AG04449 (cell line): ENCODE results near the gene DMBX1.
A peak's percentile ranks its signal among the peaks of the same experiment; 100 is the strongest.

Experiments used
- CTCF ChIA-PET: fragments of 350-600 bp; formaldehyde crosslinking; extraction: SDS; loops from one replicate; lab custom pipeline; 2021; ENCODE audit warnings: antibody characterized with exemption; lab: Yijun Ruan, JAX
- POLR2A ChIA-PET: fragments of 400-600, 350-600 bp; formaldehyde crosslinking; extraction: SDS; loops from one replicate; lab custom pipeline; 2020; ENCODE audit warnings: antibody characterized with exemption, inconsistent platforms; lab: Yijun Ruan, JAX
- DNase-seq: peaks from one replicate; pipeline ENCODE4 v3.0.0-alpha.2; 2010; ENCODE audit warnings: low read depth, low spot score
- H3K4me3 ChIP-seq: 2 replicates; pipeline ENCODE4 v1.5.1; 2011; ENCODE audit warnings: low read depth, mild to moderate bottlenecking, control low read depth, low read length
- TF ChIP-seq, protein P1 (sequence below): IDR thresholded peaks from one replicate; pipeline ENCODE4 v1.5.1; 2011; ENCODE audit warnings: mild to moderate bottlenecking, moderate library complexity, low read length, control low read depth, inconsistent platforms; ENCODE audit not compliant: insufficient read depth; ENCODE audit errors: missing control alignments

DMBX1 gene

GRCh38 chr1:46525253-46525983 is 35.8 kb downstream of the DMBX1 start:
- DNase-seq: no peak
- no peak overlapping the region for H3K4me3 ChIP-seq
- CTCF ChIA-PET: interaction anchor here (0.9 to 11.5 kb wide), 17 partner anchors 8 to 200 kb away, joined by 3 to 429 read pairs (median 9); partner anchors contain the start of gene DMBX1
- TF ChIP-seq, protein P1, sequence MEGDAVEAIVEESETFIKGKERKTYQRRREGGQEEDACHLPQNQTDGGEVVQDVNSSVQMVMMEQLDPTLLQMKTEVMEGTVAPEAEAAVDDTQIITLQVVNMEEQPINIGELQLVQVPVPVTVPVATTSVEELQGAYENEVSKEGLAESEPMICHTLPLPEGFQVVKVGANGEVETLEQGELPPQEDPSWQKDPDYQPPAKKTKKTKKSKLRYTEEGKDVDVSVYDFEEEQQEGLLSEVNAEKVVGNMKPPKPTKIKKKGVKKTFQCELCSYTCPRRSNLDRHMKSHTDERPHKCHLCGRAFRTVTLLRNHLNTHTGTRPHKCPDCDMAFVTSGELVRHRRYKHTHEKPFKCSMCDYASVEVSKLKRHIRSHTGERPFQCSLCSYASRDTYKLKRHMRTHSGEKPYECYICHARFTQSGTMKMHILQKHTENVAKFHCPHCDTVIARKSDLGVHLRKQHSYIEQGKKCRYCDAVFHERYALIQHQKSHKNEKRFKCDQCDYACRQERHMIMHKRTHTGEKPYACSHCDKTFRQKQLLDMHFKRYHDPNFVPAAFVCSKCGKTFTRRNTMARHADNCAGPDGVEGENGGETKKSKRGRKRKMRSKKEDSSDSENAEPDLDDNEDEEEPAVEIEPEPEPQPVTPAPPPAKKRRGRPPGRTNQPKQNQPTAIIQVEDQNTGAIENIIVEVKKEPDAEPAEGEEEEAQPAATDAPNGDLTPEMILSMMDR: no peak
- POLR2A ChIA-PET: no interaction called here

- no peak for DNase-seq
- TF ChIP-seq, protein P1: no peak
- no peak overlapping the region for H3K4me3 ChIP-seq
- ChIA-PET POLR2A (no interaction called here), CTCF (interaction anchor here (0.9 to 11.5 kb wide), 19 partner anchors 8 to 199 kb away, joined by 3 to 429 read pairs (median 19); partner anchors contain the start of gene DMBX1)
Observed at GRCh38 chr1:46526013-46526690, 36.5 kb downstream of the DMBX1 start.

GRCh38 chr1:46526691-46527291 is 37.2 kb downstream of the DMBX1 start:
- ChIA-PET POLR2A (no interaction called here), CTCF (interaction anchor here (0.8 to 11.5 kb wide), 31 partner anchors 8 to 282 kb away, joined by 3 to 429 read pairs (median 6); partner anchors contain the start of gene DMBX1)
- DNase-seq: no peak
- TF ChIP-seq, protein P1: no peak
- no peak overlapping the region for H3K4me3 ChIP-seq

GRCh38 chr1:46527474-46528296 is 38.0 kb downstream of the DMBX1 start:
- no peak for DNase-seq
- ChIA-PET CTCF (interaction anchor here (0.7 to 11.5 kb wide), 30 partner anchors 10 to 283 kb away, joined by 3 to 429 read pairs (median 6); partner anchors contain the start of gene DMBX1), POLR2A (no interaction called here)
- no peak overlapping the region for H3K4me3 ChIP-seq
- TF ChIP-seq, protein P1: peak; percentile 95

GRCh38 chr1:46528297-46528955 is 38.8 kb downstream of the DMBX1 start:
- POLR2A ChIA-PET: no interaction called here
- CTCF ChIA-PET: interaction anchor here (0.7 to 11.5 kb wide), 29 partner anchors 7 to 284 kb away, joined by 3 to 429 read pairs (median 10); partner anchors contain the start of gene DMBX1
- TF ChIP-seq, protein P1: peak; percentile 24
- H3K4me3 ChIP-seq: no peak overlapping the region
- DNase-seq: no peak
